SU-DHL-6 (cell line): ENCODE results near the gene CGB5.

Experiments used
- CTCF ChIP-seq: fragments of 200-600 bp; sonication (generic); IDR thresholded peaks from one replicate; pipeline ENCODE4 v1.5.1; 2017; ENCODE audit warnings: antibody characterized with exemption, mild to moderate bottlenecking, low read length, moderate library complexity; ENCODE audit not compliant: insufficient read depth, poor library complexity, severe bottlenecking
- EZH2phosphoT487 ChIP-seq: fragments of 200-600 bp; sonication (generic), shearing (Covaris generic); conservative IDR thresholded peaks from 2 replicates; pipeline ENCODE4 v1.6.1; 2018; ENCODE audit warnings: mild to moderate bottlenecking, antibody characterized with exemption, low read length, moderate library complexity, mixed read lengths

- TF ChIP-seq EZH2phosphoT487 (no peak), CTCF (no peak)
Observed at GRCh38 chr19:49091391-49092038, 47.9 kb downstream of the CGB5 start.
